ENCODE measurements around the gene RAP1GAP.

The RAP1GAP gene

DNA sequence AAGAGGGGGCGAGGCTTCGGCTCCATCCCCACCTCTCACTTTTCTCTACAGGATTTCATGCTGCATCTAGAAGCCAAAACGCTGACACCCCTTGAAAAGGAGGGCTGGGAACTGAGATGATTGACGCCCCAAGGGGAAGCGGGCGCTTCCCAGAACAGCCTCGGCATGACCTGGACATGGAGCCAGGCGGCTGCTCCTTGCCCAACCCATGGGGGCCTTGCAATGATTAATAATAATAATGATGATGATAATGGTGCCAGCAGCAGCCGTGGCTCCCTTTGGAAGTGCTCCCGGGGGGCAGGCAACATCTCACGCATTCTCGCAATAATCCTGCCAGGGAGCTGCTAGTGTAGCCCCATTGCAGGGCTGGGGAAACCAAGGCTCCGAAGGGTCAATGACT is 78.2 kb downstream of the RAP1GAP start:
- no peak for DNase-seq (ENCODE audit: low read depth)

DNA sequence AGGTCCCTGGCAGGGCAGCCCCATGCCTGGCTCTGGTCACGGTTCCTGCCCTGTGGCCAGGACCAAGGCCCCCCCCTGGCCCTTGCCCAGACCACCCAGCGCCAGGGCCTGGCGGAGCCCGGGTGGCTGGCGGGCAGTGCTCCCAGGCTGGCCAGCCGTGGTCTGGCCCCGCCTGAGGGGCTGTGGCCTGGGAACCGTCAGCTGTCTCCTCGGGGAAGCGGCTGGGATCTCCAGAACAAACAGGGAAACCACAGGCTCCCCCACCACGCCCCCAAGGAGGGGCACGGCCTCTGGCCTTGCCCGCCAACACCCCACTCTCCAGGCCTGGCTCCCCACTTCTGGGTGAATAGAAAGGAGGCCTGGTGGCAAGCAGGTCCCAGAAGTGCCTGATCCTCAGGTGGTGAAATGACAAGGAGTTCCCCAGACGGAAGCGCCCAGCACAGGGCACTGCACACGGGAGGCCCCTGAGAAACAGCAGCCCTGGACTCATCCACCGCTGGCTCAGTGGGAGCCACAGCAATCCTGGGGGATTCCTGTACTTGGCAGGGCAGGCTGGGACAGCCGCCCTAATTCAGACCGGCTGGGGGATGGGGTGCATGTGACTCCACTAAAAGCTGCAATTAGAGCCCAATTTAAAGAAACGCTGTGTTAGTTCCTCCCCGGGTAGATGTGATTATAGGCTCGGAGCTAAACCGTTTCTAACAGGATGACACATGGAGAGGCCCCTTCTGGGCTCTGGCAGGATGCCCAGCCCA is 78.9 kb downstream of the RAP1GAP start:
- no peak for DNase-seq (ENCODE audit: low read depth)

DNA sequence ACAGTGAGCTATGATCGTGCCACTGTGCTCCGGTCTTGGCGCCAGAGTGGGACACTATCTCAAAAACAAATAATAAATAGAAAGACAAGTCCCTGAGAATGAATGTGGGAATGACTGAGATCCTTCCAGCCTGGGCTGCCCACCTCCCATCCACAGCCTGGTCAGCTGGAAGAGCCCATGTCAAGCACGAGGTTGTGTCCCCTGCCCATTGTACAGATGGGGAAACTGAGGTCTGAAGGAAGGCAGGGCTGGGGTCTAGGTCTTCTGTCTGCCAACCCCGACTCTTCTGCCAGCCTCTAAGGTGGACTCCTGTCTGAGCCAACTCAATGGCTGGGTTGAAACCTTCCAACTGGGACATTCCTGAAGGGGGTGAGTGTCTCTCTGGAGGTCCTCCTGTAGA is 79.5 kb downstream of the RAP1GAP start:
- no peak for DNase-seq (ENCODE audit: low read depth)

DNA sequence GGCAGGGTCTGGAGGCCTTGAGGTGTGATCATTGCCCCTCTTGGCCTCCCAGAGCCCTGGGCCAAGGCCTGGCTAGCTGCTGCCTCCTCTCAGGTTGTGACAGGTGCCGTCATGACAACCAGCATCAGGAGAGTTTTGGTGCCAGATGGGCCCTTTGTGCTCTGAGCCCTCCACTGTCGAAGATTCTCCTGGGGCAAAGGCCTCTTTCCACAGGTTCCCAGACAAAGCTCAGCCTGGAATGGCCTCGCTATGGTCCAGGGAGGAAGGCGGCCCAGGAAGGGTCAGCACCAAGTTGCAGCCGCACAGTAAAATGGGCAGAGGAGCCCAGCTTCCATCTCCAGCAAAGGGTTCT is 81.6 kb downstream of the RAP1GAP start:
- no peak for DNase-seq (ENCODE audit: low read depth)

DNA sequence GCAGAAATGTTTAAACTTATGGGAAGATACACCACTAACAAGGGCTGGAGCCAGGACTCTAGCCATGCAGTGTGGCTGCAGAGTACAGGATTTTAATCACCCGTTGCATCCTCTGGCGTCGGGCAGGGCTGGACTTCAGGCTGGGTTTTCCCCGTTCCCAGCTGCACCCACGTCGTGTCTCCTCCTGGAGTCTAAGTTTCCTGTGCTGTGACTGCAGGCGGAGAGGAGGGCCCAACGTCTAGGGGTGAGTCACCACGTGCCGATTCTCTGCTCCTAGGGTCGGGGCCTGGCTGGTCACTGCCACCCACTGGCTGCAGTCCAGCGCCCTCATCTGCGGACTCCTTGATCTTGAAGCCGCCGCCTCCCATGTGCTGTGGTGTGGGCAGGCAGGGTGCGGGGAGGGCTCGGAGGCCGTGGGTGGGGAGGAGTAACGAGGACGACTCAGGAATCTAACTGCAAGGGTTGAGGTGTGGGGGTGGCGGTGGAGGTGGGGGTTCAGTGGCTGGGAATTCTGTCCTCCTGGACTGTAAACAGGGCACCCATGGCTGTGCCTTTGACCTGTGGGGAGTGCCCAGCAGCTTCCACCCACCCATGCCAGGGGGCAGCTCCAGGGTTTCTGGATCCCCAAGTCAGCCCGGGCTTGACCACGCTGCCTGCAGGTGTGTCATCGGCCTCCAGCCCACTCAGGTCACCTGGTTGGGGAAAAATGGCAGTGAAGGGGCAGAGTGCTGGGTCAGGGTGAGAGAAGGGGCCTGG is 82.1 kb downstream of the RAP1GAP start:
- peak; percentile 65 for DNase-seq (ENCODE audit: low read depth)

DNA sequence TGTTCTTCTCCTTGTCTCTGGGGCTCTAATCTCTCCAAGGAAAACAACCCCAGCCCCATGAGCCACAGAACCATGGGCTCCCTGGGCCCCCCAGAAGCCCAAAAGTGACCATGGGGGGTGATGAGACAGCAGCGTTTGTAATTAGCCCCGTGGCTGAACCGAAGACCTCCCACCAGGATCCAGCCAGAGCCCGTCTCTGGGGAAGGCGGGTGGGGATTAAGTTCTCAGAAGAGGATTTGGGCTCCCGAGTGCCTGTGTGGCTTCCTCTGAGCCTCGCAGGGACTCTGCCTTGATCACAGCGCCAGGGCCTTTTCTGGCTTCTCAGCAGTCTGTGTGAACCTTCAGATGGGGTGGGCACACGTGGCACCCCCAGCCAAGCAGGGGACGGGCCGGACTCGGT is 82.9 kb downstream of the RAP1GAP start:
- no peak for DNase-seq (ENCODE audit: low read depth)

DNA sequence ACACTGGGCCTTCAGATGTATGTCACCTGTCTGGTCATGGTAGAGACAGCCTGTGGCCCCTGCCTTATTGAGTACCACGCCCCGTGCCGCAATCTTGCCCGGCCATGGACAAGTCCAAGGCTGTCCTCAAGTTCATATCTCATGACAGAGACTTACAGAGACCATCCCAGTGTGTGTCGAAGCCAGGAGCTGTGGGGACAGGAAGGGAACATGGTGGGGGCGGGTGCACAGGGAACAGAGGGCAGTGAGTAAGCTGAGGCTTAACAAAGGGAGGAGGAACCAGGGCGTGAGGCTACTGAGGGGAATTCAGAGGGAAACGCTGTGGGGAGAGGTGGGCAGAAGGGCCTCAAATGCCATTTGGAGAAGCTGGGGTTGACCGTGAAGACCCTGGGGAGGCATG is 84.1 kb downstream of the RAP1GAP start:
- DNase-seq (ENCODE audit: low read depth), result no peak

DNA sequence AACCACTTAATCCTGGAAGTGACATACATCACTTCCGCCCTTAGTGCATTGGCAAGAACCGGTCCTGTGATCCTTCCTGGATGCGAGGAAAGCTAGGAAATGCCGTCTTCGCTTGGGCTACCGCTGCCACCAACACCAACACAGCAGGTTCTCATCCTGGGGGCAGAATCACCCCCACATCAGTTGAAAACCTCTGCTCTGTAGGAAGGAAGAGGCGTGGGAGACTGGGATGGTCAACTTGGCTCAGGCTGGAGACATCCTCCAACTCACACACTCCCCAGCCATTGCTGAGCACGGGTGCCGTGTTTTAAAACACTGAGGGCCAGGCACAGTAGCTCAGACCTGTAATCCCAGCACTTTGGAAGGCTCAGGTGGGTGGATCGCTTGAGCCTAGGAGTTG is 85.1 kb downstream of the RAP1GAP start:
- DNase-seq (ENCODE audit: low read depth), result no peak

DNA sequence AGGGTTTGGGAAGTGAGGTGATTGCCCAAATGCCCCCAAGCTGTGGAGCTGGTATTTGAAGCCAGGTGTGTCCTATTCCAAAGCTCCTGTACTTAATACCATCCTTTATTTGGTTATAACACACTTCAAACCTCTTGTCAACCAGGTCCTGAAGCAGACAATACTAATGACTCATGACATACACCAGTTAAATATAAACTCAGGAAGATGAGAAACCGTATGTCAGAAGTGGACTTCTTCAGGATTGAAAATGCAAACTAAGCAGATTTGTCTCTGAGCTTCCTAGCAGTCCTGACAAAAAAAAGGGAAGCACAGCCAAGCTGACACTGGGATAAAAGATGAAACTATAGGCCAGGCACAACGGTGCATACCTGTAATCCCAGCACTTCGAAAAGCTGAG is 89.4 kb downstream of the RAP1GAP start:
- DNase-seq (ENCODE audit: low read depth), result no peak

DNA sequence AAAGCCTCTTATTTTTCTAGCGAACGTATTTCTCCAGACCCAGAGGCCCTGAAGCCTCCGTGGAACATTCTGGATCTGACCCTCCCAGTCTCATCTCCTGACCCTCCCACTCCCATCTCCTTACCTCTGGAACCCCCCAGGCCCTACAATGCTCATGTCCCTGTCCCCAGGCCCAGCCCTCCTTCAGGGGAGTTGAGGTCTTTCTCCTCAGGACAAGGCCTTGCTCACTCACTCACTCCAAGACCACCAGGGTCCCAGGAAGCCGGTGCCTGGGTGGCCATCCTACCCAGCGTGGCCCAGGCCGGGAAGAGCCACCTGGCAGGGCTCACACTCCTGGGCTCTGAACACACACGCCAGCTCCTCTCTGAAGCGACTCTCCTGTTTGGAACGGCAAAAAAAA is 91.2 kb downstream of the RAP1GAP start:
- no peak for DNase-seq (ENCODE audit: low read depth)

DNA sequence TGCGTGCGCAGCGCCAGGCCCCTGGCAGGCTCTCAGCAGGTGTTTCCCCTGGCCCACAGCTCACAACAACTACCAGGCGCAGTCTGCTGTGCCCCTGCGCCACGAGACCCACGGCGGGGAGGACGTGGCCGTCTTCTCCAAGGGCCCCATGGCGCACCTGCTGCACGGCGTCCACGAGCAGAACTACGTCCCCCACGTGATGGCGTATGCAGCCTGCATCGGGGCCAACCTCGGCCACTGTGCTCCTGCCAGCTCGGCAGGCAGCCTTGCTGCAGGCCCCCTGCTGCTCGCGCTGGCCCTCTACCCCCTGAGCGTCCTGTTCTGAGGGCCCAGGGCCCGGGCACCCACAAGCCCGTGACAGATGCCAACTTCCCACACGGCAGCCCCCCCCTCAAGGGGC is 91.8 kb downstream of the RAP1GAP start:
- no peak for DNase-seq (ENCODE audit: low read depth)

DNA sequence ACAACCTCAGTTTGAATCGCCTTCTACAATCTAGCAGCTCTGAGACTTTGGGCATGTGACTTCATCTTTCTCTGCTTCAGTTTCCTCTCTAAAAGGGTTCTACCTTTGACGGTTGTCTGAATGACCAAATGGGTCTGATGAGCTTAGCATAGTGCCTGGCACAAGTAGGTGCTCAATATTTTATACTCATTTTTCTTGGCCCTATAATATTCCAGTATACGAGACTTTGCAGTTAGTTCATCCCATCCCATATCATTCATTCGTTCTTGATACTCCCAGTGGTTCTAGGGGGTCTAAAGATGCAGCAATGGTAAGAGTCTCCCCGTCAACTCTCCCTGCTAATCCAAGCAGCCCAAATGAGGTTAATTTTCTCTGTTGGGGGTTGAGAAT is 92.4 kb downstream of the RAP1GAP start:
- DNase-seq (ENCODE audit: low read depth), result no peak

DNA sequence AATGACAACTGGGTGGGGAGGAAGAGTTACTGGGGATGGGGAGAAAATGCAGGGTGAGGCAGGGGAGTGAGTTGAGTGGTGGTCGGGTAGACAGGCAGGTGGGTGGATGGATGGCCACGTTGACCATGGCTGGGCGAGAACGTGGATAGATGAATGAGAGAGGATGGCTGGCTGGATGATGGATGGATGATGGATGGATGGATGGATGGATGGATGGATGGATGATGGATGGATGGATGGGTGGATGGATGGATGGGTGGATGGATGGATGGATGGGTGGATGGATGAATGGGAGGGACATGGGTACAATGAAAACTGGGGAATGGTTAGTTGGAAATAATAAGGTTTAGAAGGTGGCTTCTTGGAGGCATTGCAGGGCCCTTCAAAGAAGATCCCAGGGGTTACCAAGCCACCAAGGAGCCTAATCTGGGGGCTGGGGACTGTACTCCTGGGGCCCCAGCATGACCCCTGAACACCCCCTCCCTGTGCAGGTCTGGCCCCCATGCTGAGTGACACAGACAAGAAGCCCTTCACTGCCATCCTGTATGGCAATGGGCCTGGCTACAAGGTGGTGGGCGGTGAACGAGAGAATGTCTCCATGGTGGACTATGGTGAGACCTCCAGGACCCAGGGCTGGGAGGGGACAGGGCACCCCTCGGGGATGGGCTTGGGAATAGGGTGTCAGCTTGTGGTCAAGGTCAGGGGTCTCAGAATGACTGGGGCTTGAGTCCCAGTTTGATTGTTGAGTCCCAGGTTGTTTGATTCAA is 92.9 kb downstream of the RAP1GAP start:
- DNase-seq (ENCODE audit: low read depth), result no peak

DNA sequence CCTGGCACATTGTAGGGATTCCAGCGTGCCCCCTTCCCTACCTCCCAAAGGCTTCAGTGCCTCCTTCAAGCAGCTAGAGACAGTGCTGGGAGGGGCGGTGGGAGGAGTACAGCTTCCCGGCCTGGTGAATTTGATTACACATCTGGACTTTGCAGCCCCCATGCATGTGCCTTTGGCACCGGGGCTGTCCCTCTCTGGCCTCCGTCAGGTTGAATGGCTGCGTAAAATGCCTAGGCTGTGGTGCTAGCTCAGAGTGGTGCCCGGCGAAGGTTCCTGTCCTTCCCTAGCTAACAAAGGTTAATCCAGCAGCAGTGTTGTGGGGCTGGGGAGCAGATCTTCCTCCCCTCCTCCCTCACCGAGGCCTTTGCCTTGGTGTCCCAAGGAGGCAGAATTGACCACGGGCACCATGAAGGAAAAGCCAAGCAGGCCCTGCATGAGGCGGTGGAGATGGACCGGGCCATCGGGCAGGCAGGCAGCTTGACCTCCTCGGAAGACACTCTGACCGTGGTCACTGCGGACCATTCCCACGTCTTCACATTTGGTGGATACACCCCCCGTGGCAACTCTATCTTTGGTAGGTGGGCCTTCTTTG is 93.7 kb downstream of the RAP1GAP start:
- no peak for DNase-seq (ENCODE audit: low read depth)

DNA sequence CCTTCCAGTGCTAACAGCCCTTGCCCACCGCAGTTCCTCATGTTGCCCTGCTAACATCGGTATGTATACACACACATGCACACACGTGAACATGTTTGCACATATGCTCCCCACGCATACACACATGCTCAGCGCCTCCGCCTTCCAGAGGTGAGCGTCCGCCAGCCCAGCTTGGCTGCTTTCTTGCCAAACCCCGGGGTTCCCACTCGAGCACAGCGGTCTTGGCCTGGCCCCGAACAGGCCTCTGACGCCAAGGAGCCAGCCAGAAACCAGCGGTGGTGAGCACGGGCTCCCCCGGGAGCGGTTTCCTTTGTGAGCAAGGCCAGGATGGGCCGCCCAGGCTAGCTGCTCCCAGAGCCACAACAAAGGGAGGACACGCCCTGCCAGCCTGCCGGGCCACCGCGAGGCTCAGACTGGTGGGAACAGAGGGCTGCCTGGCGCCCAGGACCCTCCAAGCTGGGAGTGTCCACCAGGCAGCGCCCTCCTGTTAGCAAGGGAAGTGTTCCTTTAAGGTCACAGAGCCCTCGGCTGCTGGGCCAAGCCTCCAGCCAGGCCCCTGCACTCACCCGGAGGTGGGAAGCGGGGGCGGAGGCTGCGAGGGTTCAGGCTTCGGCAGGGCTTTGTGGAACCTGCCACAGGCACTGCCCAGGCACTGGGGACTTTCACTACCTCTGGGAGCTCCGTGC is 94.5 kb downstream of the RAP1GAP start:
- no peak for DNase-seq (ENCODE audit: low read depth)

DNA sequence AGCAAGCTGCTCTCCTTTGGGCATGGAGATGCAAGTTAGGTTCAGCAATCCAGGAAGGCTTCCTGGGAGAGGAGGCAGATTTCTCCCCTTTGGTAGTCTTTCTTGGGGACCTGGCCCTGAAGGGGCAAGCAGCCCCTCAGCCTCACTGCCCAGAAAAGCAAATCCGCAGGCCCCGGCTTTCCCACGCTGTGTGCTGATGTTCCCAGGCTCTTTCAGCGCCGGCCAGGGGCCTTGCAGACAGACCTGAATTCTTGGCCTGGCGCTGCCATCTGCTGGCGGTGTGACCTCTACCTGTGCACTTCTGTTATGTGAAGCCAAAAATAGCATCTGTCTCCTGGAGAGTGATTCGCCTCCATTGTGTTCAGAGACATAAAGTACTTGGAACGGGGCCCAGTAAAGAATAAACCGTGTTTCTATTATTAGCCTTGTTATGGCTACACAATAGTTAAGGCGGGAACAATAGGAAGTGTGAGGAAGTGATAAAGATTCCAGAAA is 95.1 kb downstream of the RAP1GAP start:
- peak; percentile 52 for DNase-seq (ENCODE audit: low read depth)

DNA sequence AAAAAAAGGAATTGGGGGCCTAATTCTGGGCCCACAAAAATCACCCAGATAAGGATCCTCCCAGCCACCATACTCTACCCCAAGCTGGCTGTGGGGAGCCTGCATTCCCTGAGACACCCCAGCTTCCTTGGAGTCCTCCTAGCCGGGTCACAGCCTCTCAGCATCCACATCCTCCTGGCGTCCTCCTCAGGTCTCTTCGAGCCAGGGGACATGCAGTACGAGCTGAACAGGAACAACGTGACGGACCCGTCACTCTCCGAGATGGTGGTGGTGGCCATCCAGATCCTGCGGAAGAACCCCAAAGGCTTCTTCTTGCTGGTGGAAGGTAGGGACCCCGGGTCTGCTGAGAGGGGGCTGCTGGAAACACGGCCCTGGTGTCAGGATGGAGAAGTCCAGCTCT is 95.7 kb downstream of the RAP1GAP start:
- DNase-seq (ENCODE audit: low read depth), result no peak

DNA sequence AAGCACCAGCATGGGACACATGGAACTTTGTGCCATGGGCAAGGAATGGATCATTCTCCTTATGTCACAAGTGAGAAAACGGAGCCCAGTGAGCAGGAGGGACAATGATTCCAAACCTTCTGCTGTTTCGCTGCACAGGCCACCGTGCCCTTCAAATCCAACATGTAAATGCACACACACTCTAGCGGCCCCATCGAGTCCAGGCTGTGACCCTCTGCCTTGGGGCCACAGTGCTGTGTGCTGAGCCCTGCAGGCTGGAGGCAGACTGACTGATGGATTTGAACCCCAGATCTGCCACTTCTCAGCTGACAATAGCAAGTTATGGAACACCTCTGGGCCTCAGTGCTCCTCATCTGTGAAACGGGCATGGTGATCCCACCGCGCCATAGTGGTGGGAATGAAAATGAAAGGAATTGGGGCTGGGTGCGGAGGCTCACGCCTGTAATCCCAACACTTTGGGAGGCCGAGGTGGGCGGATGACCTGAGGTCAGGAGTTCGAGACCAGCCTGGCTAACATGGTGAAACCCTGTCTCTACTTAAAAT is 96.4 kb downstream of the RAP1GAP start:
- DNase-seq (ENCODE audit: low read depth), result no peak

DNA sequence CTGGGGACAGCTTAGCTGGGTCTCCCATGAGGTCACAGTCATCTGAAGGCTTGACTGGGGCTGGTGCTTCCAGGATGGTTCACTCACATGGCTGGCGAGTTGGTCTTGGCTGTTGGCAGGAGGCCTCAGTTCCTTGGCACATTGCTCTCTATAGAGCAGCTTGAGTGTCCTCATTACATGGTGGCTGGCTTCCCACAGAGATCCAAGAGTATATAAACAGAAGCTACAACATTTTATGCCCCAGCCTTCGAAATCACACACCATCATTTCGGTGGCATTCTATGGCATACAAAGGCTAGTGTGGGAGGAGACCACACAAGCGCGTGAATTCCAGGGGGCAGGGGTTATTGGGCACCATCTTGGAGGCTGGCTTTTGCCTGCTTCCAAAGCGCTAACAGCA is 96.9 kb downstream of the RAP1GAP start:
- no peak for DNase-seq (ENCODE audit: low read depth)

DNA sequence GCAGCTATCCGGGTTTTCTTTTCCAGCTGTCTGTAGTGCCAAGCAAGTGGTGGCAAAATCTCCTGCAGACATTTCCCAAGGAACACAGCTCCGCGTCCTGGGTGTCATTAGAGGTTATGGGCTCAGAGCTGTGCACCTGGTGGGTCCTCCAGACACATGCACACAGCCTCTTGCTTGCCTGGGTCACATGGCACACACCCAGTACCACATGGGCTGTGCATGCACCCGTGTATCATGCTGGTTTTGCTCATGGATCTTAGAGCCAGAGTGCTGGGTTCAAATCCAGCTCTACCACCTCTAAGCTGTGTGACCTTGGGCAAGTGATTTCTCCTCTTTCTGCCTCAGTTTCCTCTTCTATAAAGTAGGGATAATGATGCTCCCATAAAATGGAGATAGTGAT is 98.3 kb downstream of the RAP1GAP start:
- no peak for DNase-seq (ENCODE audit: low read depth)

DNA sequence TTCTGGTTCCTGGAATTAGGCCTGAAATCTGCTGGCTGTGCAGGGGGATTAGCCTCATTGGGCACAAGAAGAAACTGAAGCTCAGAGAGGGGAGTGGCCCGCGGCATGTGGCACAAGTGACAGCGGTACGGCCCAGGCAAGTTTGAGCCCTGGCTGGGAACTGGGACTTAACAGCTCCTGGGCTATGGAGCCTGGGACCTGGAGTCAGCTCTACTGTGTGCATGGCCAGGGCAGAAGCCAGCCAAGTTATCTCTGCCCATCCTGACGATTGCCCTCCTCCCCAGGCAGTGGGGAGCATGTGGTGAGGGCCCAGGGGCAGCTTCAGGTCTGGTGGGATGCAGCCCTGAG is 98.7 kb downstream of the RAP1GAP start:
- DNase-seq (ENCODE audit: low read depth), result no peak

Measured in HS-5 (cell line).